NCI-H2196 (cell line): Measurements from ENCODE around the gene RBM26.

ENCODE experiments used
- DNase-seq: peaks from one replicate; lab custom pipeline; 2025; ENCODE audit not compliant: unreplicated experiment; lab: John Stamatoyannopoulos, UW

The RBM26 gene

DNA sequence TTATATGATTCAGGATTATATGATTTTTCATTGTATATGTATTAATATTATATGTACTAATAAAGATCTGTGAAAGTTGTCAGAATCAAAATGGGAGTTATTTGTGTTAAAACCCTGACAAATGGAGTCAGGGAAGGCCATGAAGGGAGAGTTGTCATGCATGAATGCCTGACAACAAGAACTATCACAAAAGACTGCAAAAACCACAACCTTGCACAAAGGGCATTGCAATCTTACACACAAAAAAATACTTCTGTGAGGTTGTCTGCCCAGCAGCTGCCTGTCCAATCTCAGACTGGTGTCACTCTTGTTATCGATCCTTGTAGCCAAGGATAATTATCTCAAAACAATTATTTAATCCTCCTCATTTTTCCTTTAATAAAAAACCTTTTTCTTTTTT, 21.2 kb upstream of the RBM26 start:
- no peak for DNase-seq

DNA sequence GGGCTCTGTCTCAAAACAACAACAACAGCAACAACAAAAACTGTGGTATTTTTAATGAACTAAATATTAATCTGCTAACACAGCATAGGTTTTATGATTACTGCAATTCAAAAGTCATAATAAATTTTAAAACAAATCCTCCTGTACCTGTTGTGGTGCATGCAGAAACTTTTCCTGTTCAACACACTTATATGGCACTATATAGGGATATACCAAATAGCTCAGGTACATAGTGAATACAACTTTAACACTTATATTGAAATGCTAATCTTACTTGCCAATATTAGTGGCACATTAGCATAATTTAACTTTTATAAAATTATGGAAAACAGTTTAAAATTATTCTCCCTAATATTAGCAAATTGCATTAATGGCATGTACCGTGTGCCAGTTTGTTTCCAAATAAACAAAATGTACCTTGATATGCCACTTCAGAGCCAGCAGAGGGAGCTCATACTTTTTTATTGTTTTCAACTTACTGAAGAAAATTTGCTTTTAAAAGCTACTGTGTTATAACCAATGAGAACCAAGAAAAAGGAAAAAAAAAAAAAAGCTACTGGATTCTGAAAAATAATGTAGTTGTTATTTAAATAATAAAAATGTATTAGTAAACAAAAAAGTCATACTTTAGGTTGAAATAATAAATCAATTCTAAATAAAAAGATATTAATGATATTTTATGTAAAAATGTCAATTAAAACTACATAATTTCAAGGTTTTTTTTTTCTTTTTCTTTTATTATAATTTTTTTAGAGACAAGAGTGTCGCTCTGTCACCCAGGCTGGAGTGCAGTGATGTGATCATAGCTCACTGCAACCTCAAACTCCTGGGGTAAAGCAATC, 18.0 kb upstream of the RBM26 start:
- peak; percentile 11 for DNase-seq

DNA sequence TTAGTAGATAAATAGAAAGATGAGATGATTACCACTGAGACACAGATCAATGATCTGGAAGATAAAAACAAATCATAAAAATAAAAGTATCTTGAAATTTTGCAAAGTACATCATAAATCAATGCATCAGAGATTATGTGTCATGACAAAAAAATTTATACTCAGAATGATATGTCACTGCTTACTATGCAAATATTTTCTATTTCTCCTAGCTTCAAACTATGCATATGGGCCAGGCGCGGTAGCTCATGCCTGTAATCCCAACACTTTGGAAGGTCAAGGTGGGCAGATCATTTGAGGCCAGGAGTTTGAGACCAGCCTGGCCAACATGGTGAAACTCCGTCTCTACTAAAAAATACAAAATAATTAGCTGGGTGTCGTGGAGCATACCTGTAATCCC, 17.3 kb upstream of the RBM26 start:
- DNase-seq, result no peak

DNA sequence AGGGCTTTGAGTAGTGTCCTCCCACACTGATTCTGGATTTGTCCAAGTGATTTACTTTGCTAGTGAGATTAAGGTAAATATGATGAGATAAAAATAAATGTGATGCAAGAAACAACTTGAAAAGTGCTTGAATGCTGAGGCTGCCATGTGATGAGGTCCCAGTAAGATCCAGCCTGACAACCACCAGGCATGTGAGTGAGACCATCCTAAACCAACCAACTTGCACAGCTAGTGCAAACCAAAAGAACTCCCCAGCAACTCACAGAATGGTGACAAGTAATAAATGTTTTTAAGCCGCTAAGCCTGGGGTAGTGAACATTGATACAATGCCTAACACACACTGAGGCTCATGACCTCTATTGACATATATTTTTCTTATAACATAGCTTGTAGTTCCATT, 13.3 kb upstream of the RBM26 start:
- no peak for DNase-seq

DNA sequence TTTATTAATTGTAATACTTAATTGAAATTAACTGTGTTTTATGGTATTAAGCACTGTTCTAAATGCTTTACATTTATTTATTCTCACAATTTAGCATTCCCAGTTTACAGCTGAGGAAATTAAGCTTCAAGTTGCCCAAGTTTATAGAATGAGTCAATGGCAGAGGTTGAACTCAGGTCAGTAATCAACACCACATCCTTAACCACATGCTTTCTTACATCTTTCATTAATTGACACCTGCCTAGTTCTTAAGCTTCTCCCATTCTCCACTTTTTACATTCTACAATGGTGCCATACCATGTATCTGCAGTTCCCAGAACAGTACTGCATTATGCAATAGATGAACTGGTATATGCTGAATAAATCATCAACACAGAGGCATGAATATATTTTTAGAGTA, 11.7 kb upstream of the RBM26 start:
- no peak for DNase-seq

DNA sequence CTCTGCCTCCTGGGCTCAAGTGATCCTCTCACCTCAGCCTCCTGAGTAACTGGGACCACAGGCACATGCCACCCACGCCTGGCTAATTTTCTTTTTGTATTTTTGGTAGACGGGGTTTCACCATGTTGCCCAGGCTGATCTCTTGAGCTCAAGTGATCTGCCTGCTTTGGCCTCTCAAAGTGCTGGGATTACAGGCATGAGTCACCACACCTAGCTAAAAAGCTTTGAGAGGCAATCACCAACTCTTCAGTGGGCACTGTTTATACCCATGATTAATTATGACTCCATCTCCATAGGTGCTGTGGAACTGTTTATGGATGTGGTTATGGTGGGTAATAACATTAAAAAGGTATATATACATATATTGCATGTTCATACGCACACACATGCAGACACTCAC, 7.5 kb upstream of the RBM26 start:
- no peak for DNase-seq

DNA sequence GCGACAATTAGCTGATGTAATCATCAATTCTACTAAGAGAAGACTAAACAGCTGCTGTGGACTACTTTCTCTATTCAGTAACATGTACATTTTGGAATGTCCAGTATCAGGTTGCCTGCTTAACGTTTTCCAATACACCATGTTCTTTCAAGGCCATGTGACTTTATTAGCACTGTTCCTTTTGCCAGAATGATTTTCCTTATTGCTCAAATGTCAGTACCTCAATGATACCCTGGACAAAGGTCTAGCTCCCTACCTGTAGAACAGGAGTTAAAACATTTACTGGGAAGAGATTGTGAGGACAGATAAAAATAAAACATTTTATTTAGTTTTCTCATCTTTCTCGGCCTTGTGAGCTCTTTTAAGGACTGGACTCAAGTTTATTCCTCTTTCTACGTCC, 3.8 kb upstream of the RBM26 start:
- no peak for DNase-seq

DNA sequence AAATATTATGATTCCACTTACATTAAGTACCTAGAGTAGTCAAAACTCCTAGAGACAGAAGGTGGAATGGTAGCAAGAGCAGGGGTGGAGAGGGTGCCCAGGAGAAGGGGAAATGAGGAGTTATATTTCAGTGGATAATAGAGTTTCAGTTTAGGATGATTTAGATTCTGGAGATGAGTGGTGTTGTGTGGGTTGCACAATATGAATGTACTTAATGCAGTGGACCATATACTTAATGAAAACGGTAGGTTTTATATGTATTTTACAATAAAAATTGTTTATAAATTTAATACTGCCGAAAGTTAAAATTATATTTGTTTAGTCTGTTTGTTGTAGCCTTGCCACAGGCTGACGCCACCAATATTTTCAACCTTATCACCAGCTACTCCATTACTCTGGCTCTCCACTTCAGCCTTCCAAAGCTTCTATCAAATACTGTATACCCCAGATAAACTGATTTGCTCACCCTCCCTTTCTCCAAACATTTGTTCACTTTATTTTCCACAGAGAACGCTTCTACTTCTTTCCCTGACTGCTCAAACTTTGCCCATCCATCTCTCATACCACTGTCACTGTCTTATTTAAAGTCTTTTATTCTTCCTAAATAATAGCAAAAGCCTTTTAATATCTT, 1.4 kb upstream of the RBM26 start:
- DNase-seq, result no peak

DNA sequence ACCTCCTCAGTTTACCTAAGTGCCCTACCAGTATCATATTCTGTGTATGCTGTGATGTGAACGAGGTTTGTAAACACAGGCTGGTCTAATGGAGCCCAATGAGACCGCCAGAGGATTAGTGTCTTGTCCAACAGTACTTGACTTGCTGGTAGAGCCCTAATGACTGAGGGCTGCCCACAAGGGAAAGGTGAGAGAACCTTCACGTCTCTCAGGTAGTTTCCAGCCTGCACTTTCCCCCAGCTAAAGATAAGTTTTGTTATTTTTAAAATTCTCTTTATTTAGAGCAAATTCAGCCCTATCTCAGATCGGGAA, 498 bp upstream of the RBM26 start:
- DNase-seq, result no peak

DNA sequence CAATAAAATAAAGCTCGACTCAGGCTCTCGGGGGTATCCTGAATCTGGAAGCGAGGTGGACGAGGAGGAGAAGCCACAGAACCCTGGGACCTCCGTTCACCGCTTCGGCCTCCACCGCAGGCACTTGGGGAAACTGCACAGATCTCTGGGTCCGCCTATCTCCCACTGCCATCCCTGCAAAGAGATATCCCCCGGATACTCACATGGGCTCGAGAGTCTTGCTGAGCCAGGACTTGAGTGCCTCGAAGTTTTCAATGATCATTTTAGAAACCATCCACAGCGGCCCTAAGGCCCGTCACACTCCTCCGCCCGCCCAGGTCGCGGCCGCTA, 589 bp downstream of the RBM26 start:
- no peak for DNase-seq

DNA sequence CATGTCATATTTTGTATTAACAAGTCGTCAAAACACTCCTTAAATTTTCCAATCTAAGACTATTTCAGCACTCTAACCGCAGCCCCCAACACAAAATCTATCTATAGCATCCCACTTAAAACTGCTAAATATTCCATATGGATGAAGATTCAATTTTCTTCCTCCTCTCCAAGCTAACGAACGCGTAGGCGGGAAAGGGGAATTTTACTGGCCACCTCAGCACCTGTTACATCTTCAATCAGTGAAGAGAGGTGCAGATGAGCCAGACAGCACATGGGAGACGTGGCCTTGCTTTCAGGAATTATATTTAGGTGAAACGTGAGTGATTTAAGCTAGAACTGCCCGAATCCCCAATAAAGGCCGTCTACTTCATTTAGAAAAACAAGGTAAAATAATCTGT, 1.1 kb downstream of the RBM26 start:
- no peak for DNase-seq

DNA sequence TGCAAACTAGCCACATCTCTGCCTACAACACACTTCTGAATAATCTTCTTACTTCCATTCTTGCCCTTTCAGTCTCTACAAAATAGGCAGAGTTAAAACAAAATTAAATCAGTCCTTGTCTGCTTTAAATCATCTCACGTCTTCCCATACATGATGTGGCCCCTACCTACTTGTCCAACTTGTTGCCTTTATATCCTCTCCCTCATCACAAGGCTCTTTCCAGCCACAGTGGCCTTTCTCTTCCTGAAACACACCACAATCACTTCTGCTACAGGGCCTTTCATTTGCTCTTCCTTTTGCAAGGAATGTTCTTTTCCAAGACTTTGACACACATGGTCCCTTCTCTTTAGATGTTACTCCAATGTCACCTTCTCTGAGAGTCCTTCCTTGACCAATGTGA, 1.7 kb downstream of the RBM26 start:
- no peak for DNase-seq

DNA sequence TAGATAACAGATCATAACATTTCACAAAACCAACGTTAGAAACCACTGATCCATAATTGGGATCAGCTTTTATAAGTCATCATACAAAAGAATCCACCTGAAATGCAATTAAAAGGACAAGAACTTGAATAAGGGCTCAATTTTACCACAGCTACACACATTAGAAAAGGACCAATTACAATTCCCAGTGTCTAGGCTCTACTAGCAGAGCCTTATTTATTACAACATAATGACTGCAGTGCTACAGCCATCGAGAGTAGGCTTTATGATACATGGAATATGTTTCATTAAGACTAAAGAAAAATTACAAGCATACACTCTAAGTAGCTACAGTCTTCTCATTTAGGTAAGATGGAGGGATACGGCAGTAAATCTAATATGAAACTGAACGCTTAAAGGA, 2.9 kb downstream of the RBM26 start:
- no peak for DNase-seq

DNA sequence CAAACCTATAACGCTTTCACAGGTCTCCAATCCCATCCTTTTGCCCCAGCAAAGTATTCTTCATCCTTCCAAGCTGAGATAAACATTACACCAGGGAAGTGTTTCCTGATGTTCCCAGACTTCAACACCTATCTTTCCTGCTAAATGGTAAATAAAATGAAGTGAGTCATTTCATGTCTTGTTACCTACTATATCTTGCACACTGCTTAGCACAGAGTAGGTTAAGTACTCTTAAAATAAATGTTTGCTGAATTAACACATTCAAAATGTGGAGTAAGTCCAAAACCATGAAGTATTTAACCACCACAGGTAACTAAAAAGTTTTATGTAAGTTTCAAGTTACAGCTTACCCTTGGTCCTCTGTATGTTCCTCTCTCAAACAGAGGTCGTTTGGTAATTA, 3.4 kb downstream of the RBM26 start:
- DNase-seq, result no peak

DNA sequence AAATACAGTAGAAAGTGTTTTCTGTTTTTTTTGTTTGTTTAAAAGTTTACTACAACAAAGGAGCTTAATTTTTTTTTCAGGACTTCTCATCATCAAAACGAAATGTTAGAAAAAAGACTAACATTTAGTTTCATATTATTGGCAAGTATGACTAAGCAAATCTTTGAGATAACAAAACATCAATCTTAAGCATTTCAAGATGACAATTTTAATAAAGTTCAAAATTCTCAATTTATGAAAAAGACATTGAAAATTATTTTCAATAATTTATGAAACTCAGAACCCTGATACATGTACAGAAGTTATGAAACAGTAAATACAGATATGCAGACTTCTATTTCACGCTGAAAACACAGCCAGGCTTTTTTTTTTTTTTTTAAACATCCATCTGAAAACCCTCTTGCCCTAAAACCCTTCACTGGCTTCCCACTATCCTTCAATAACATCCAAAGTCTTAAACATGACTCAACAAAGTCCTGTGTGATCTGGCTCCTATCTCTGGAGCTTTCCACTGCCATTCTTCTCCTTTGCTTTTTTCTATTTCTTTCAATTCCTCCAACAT, 3.9 kb downstream of the RBM26 start:
- no peak for DNase-seq

DNA sequence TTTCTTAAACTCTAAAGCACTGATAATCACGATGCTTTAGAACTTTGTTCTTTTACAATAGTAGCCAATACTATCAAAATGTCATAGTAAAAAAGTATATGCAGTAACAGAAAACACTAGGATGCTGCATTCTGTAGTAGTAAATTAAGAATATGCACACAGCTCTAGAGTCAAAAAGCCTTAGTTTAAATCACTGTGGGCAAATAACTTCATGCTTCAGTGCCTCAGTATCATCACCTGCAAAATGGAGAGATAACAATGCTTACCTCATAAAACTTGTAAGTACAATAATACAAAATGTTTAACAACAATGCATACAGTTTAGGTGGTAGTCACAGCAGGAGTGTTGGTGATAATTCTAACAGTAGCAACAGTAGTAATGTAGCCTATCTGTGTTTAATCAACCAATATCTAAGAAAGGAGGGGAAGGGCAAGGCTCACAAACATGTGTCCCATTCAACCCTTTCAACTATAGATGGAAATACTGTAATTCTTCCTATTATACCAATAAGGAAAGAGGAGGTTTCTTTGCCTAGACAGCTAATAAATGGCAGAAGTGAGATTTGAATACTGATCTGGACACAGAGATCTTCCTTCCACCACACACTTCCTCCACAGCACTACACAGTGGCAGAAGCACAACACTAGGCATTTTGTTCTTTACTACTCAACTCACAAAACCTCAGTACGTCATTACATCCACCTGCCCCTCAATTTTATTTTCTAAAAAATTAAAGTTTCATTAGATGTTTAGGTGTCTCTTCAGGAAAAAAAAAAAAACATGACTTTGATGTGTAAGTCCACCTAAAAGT, 4.6 kb downstream of the RBM26 start:
- DNase-seq, result no peak

DNA sequence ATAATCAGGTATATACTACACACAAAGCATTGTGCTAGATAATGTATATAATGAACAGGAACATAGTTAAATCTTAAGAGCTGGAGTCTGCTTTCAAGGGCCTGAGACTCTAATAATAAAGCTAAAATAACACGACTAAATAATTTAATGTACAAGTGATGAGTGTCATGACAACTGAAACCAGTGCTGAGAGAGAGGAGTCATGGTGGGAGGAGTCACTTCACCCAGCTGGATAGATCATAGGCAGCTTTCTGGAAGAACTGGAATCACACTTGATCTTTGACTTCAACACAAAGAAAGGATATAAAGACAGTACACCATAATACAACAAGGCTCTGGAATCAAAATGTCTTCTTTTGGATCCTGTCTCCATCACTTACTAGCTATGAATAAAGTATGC, 7.1 kb downstream of the RBM26 start:
- no peak for DNase-seq

DNA sequence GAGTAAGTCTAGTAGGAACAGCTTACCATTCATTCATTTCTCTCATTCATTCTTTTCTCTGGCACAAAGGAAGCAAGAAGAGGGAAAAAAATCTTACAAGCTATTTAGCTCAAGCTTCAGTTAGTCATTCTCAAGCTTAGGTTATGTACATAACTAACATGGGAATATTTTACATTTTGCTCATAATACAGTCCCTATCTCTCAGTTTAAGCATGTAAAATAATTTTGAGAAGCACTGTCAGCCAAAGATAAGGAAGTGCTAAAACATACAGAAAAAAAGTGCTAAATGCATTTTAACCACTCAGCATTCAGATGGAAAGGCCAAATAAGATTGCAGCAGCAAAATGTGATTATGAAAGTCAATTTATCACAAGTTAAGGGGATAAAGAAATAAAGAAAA, 7.9 kb downstream of the RBM26 start:
- DNase-seq, result no peak

DNA sequence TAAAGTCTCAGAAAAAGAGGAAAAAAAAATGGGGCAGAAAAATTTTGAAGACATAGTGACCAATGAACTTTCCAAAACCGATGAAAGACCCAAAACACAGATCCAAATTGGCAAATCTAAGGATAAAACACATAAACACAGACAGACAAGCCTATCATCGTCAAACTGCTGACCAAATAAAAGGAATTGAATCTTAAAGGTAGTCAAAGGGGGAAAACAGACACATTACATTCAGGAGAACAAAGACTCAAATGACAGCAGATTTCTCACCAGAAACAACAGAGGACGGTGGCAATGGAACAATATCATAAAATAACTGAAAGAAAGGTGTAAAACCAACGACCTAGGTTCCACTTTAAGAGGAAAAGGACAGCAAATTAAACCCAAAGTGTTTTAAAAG, 10.2 kb downstream of the RBM26 start:
- no peak for DNase-seq

DNA sequence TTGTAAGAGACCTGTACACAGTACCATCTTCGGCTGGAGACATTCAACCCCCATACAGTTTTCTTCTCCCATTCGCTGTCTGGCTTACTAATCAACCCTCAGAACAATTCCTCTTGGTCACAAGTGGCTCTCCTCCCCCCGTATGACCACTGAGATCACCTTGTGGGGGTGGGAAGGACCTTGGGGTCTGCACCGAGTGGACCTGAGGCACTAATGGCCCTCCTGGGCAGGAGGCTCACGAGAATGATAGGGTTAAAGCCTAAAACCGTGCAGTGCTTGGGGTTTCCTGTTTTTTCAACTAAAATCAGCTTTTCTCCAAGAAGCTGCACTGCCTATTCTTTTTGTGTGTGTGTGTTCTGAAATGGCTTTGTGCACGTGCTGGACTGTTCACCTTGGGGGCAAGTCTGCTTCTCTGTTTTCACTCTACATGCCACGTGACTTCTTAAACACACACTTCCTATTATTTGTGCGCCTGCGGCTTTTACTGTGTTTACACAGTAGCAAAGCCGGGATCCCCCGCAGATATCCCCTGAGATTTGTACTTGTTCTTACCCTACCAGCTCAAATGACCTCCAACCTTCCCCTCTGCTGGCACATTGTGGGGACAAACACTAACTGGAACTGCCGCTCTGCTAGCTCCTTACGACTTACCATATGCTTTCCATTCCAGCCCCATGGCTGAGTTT, 12.3 kb downstream of the RBM26 start:
- no peak for DNase-seq

DNA sequence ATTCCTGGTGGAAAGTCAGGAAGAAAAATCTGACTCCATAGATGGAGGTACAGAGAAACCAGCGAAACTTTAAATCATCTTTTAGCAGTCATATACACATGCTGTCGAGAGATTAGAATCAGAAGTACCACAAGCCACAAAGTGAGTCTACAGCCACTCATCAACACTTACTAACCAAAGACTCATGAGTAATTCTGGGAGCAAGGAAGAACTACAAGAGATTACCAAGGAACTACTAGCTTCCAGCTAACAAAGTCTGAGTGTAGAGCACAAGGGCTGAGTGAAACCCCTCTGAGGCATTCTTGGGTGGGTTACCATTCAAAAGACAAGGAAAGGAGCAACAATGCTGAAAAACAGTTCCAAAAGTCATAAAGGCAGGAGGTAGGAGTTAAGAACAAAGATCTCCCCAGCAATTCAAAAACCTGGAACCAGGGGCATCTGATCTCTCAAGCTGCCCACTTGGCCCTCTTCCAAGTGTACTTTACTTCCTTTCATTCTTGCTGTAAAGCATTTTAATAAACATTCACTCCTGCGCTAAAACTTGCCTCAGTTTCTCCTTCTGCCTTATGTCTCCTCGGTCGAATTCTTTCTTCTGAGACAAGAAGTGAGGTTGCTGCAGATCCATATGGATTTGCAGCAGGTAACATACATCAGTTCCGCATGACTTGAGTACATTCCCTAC, 13.0 kb downstream of the RBM26 start:
- no peak for DNase-seq
